Neural cell (in vitro differentiated cells): ENCODE measurements around the gene NFYC. TPM values are rescaled to one million over a fixed set of nuclear protein-coding genes. Genes with fewer than 3 reads are reported as not detected.

Source experiments
- H2AFZ ChIP-seq: fragments of 200-600, 300-800 bp; sonication (generic), shearing (Covaris generic); 2 replicates; pipeline ENCODE4 v1.6.0; 2014; ENCODE audit warnings: low read depth, mild to moderate bottlenecking, antibody characterized with exemption, low read length, moderate library complexity
- H3F3A ChIP-seq: fragments of 200-600 bp; shearing (Covaris generic); 2 replicates; pipeline ENCODE4 v1.6.1; 2016; ENCODE audit warnings: mild to moderate bottlenecking, moderate library complexity, mixed read lengths, antibody characterized with exemption, low read length; ENCODE audit not compliant: insufficient read depth, poor library complexity, severe bottlenecking
- H3K27ac ChIP-seq: fragments of 200-600, 300-800 bp; sonication (generic), shearing (Covaris generic); 2 replicates; pipeline ENCODE4 v1.5.1; 2014; ENCODE audit warnings: mild to moderate bottlenecking, low read length, moderate library complexity
- H3K27me3 ChIP-seq: fragments of 300-800, 200-600 bp; sonication (generic), shearing (Covaris generic); 2 replicates; pipeline ENCODE4 v1.6.0; 2014; ENCODE audit warnings: mild to moderate bottlenecking, low read depth, low read length, moderate library complexity; ENCODE audit not compliant: insufficient read depth
- H3K36me3 ChIP-seq: fragments of 300-800, 200-600 bp; sonication (generic), shearing (Covaris generic); 2 replicates; pipeline ENCODE4 v1.5.1; 2014; ENCODE audit warnings: mild to moderate bottlenecking, antibody characterized with exemption, low read length, moderate library complexity; ENCODE audit not compliant: insufficient read depth
- H3K4me2 ChIP-seq: fragments of 300-800, 200-600 bp; sonication (generic), shearing (Covaris generic); 2 replicates; pipeline ENCODE4 v1.6.0; 2014; ENCODE audit warnings: mild to moderate bottlenecking, low read length
- H3K4me3 ChIP-seq: fragments of 300-800, 200-600 bp; sonication (generic), shearing (Covaris generic); 2 replicates; pipeline ENCODE4 v1.5.1; 2014; ENCODE audit warnings: mild to moderate bottlenecking, low read length, moderate library complexity
- H3K79me2 ChIP-seq: fragments of 200-600 bp; shearing (Covaris generic); replicated peaks from 2 replicates; pipeline ENCODE4 v1.6.0; 2014; ENCODE audit warnings: mild to moderate bottlenecking, low read length, moderate library complexity; ENCODE audit not compliant: insufficient read depth
- H3K9ac ChIP-seq: fragments of 300-800, 200-600 bp; sonication (generic), shearing (Covaris generic); 2 replicates; pipeline ENCODE4 v1.6.1; 2016; ENCODE audit warnings: mild to moderate bottlenecking, low read length, mixed read lengths
- H3K9me2 ChIP-seq: fragments of 200-600 bp; shearing (Covaris generic); 2 replicates; pipeline ENCODE4 v1.6.1; 2016; ENCODE audit warnings: mild to moderate bottlenecking, low read length, mixed read lengths; ENCODE audit not compliant: insufficient read depth
- H3K9me3 ChIP-seq: fragments of 200-600, 300-800 bp; sonication (generic), shearing (Covaris generic); 2 replicates; pipeline ENCODE4 v1.6.1; 2016; ENCODE audit warnings: mild to moderate bottlenecking, mixed run types, low read length, moderate library complexity, mixed read lengths
- H4K20me1 ChIP-seq: fragments of 200-600 bp; shearing (Covaris generic); 2 replicates; pipeline ENCODE4 v1.6.1; 2016; ENCODE audit warnings: mild to moderate bottlenecking, mixed run types; ENCODE audit not compliant: insufficient read depth
- EP300 ChIP-seq: fragments of 450-650 bp; conservative IDR thresholded peaks from 2 replicates; pipeline ENCODE4 v1.6.1; 2014; ENCODE audit warnings: antibody characterized with exemption, mild to moderate bottlenecking, moderate library complexity; ENCODE audit not compliant: poor library complexity, severe bottlenecking
- EZH2 ChIP-seq: fragments of 200-600, 300-800 bp; shearing (Covaris generic), sonication (generic); IDR thresholded peaks from 2 replicates; pipeline ENCODE4 v1.6.1; 2014; ENCODE audit warnings: antibody characterized with exemption, low read length, borderline replicate concordance, mild to moderate bottlenecking; ENCODE audit not compliant: insufficient read depth, poor library complexity, severe bottlenecking
- MXI1 ChIP-seq: fragments of 450-650 bp; conservative IDR thresholded peaks from 2 replicates; pipeline ENCODE4 v1.6.1; 2014; ENCODE audit warnings: antibody characterized with exemption, mild to moderate bottlenecking; ENCODE audit not compliant: poor library complexity, severe bottlenecking
- POLR2AphosphoS5 ChIP-seq: IDR thresholded peaks from 2 replicates; pipeline ENCODE4 v1.6.1; 2012
- RAD21 ChIP-seq: fragments of 450-650 bp; conservative IDR thresholded peaks from 2 replicates; pipeline ENCODE4 v1.6.1; 2014; ENCODE audit warnings: antibody characterized with exemption, mild to moderate bottlenecking, moderate library complexity
- SMC3 ChIP-seq: fragments of 450-650 bp; conservative IDR thresholded peaks from 2 replicates; pipeline ENCODE4 v1.6.1; 2014; ENCODE audit warnings: antibody characterized with exemption, mild to moderate bottlenecking, moderate library complexity; ENCODE audit not compliant: poor library complexity
- TAF1 ChIP-seq: IDR thresholded peaks from 2 replicates; pipeline ENCODE4 v1.6.1; 2012; ENCODE audit warnings: low read depth
- polyA plus RNA-seq: library from polyadenylated mRNA; depleted of rRNA; stranded (reverse); fragments of >200 nt; gene quantifications from 2 replicates; pipeline ENCODE4 v1.2.3, GENCODE V29; 2014
- TF ChIP-seq, protein P1 (sequence below): IDR thresholded peaks from 2 replicates; pipeline ENCODE4 v1.6.1; 2012; ENCODE audit warnings: borderline replicate concordance
- TF ChIP-seq, protein P2 (sequence below): fragments of 450-650 bp; IDR thresholded peaks from 2 replicates; pipeline ENCODE4 v1.5.1; 2014; ENCODE audit warnings: antibody characterized with exemption, mild to moderate bottlenecking, moderate library complexity; ENCODE audit not compliant: poor library complexity, severe bottlenecking

The NFYC gene
- polyA plus RNA-seq, 1 donor from 2014 or later: 66.0 TPM

DNA sequence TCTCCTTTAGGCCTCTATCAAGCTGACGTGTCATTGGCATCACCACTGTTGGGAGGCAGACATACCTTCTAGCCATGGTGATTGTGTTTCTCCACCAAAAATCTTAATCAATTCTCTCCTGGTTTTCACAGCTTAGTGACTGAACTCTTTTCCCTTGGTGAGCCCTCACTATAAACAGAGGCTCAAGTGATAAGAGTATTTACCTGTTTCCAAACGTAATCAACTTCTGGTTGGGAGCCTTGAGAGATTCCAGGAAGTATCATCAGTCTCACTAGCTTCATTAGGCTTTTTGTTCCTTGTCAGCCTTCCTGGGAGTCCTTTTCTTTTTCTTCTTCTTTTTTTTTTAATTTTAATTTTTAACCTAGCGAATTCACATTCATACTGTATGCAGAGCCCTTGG, 58.3 kb downstream of the NFYC start:
- H3K9me2 ChIP-seq: no peaks in the 10 kb centered on the region
- no peak overlapping the region for H3K4me2 ChIP-seq
- H2AFZ ChIP-seq: no peak overlapping the region
- no peak overlapping the region for H3K27ac ChIP-seq
- H4K20me1 ChIP-seq: no peaks in the 10 kb centered on the region
- H3K79me2 ChIP-seq: no peaks in the 10 kb centered on the region
- H3K27me3 ChIP-seq: no peaks in the 10 kb centered on the region
- no peak overlapping the region for H3K9ac ChIP-seq
- H3K36me3 ChIP-seq: peaks cover 21% of the 10 kb centered on the region
- no peak for TF ChIP-seq EZH2
- no peak for TF ChIP-seq POLR2AphosphoS5
- no peak for TF ChIP-seq MXI1
- no peak for TF ChIP-seq SMC3
- H3K9me3 ChIP-seq: no peaks in the 10 kb centered on the region
- no peak overlapping the region for H3K4me3 ChIP-seq
- no peaks in the 10 kb centered on the region for H3F3A ChIP-seq

DNA sequence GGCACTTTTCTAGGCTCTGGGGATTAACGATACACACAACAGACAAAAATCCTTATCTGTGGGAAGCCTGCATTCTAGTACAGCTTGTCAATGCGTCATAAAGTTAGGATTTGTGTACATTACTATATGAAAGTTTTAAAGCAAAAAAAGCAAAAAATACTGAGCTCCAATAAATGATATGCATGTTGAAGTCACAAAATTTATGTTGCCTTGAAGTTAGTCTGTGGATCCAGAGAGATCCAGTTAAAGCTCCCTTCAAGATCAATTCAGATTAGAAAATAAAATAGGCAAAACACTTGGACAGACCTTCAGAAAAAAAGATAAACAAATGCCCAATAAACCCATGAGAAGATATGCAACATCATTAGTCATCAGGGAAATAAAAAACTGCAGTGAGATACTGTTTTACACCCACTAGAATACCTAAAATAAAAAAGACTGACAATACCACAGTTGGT, 59.0 kb downstream of the NFYC start:
- Histone ChIP-seq H3K79me2 (no peaks in the 10 kb centered on the region), H3F3A (no peaks in the 10 kb centered on the region), H4K20me1 (no peaks in the 10 kb centered on the region), H3K4me2 (no peak overlapping the region), H2AFZ (no peak overlapping the region), H3K9ac (no peak overlapping the region), H3K27me3 (no peaks in the 10 kb centered on the region), H3K9me3 (no peaks in the 10 kb centered on the region), H3K36me3 (peaks cover 21% of the 10 kb centered on the region), H3K4me3 (no peak overlapping the region), H3K9me2 (no peaks in the 10 kb centered on the region), H3K27ac (no peak overlapping the region)
- TF ChIP-seq POLR2AphosphoS5 (no peak), EZH2 (no peak), EP300 (no peak), TAF1 (no peak), MXI1 (no peak), RAD21 (no peak), SMC3 (no peak)
- TF ChIP-seq, protein P1, sequence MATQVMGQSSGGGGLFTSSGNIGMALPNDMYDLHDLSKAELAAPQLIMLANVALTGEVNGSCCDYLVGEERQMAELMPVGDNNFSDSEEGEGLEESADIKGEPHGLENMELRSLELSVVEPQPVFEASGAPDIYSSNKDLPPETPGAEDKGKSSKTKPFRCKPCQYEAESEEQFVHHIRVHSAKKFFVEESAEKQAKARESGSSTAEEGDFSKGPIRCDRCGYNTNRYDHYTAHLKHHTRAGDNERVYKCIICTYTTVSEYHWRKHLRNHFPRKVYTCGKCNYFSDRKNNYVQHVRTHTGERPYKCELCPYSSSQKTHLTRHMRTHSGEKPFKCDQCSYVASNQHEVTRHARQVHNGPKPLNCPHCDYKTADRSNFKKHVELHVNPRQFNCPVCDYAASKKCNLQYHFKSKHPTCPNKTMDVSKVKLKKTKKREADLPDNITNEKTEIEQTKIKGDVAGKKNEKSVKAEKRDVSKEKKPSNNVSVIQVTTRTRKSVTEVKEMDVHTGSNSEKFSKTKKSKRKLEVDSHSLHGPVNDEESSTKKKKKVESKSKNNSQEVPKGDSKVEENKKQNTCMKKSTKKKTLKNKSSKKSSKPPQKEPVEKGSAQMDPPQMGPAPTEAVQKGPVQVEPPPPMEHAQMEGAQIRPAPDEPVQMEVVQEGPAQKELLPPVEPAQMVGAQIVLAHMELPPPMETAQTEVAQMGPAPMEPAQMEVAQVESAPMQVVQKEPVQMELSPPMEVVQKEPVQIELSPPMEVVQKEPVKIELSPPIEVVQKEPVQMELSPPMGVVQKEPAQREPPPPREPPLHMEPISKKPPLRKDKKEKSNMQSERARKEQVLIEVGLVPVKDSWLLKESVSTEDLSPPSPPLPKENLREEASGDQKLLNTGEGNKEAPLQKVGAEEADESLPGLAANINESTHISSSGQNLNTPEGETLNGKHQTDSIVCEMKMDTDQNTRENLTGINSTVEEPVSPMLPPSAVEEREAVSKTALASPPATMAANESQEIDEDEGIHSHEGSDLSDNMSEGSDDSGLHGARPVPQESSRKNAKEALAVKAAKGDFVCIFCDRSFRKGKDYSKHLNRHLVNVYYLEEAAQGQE: no peak
- TF ChIP-seq, protein P2, sequence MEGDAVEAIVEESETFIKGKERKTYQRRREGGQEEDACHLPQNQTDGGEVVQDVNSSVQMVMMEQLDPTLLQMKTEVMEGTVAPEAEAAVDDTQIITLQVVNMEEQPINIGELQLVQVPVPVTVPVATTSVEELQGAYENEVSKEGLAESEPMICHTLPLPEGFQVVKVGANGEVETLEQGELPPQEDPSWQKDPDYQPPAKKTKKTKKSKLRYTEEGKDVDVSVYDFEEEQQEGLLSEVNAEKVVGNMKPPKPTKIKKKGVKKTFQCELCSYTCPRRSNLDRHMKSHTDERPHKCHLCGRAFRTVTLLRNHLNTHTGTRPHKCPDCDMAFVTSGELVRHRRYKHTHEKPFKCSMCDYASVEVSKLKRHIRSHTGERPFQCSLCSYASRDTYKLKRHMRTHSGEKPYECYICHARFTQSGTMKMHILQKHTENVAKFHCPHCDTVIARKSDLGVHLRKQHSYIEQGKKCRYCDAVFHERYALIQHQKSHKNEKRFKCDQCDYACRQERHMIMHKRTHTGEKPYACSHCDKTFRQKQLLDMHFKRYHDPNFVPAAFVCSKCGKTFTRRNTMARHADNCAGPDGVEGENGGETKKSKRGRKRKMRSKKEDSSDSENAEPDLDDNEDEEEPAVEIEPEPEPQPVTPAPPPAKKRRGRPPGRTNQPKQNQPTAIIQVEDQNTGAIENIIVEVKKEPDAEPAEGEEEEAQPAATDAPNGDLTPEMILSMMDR: no peak

DNA sequence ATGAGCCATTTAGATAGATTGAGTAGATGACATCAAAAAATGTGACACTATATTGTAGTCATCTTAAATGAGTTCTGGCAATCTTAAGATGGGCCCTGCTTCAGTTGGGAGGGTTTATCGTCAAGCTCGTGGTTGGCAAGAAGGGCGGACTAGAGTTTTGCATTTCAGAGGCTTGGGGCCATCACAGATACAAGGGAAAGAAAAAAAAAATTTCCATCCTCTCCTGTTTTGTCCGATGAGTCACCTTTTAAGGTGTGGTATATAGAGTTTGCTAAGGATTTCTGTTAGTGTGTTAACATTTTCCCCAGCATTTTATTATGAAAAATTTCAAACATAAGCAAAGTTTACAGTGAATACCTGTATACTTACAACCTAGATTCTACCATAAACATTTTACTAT, 60.3 kb downstream of the NFYC start:
- no peak overlapping the region for H3K27ac ChIP-seq
- no peaks in the 10 kb centered on the region for H3F3A ChIP-seq
- no peak overlapping the region for H2AFZ ChIP-seq
- H3K9me3 ChIP-seq: no peaks in the 10 kb centered on the region
- H4K20me1 ChIP-seq: no peaks in the 10 kb centered on the region
- no peak overlapping the region for H3K4me3 ChIP-seq
- H3K79me2 ChIP-seq: no peaks in the 10 kb centered on the region
- H3K27me3 ChIP-seq: no peaks in the 10 kb centered on the region
- TF ChIP-seq, protein P1: no peak
- no peak for TF ChIP-seq EZH2
- TF ChIP-seq MXI1: no peak
- TF ChIP-seq, protein P2: no peak
- no peak for TF ChIP-seq RAD21
- H3K9me2 ChIP-seq: no peaks in the 10 kb centered on the region
- peaks cover 21% of the 10 kb centered on the region for H3K36me3 ChIP-seq
- no peak overlapping the region for H3K4me2 ChIP-seq
- no peak overlapping the region for H3K9ac ChIP-seq
